GM12878 (cell line): ENCODE results near the gene SNX19. TPM values are rescaled to one million over a fixed set of nuclear protein-coding genes. Genes with fewer than 3 reads are reported as not detected.

Experiments used
- ATAC-seq: fragments of 200-7000 bp; cut with Tn5 transposase; 3 replicates; pipeline ENCODE4 v1.9.1; 2020; ENCODE audit warnings: mild to moderate bottlenecking, moderate library complexity
- BruUV-seq: library from RNA; stranded (reverse); fragments of 400-500 nt; replicated peaks from 2 replicates; lab custom pipeline; 2021; lab: Mats Ljungman, UMichigan
- CTCF ChIA-PET: fragments of 300-600 bp; sonication (Branson Sonifier 250); formaldehyde crosslinking; extraction: SDS; loops from one replicate; lab custom pipeline; 2021; ENCODE audit warnings: inconsistent platforms; lab: Yijun Ruan, JAX
- POLR2A ChIA-PET: fragments of 350-600 bp; formaldehyde crosslinking; extraction: SDS; loops from one replicate; lab custom pipeline; 2021; ENCODE audit warnings: inconsistent platforms; lab: Charles Lee
- RAD21 ChIA-PET: fragments of 300-600 bp; sonication (Branson Sonifier 250); formaldehyde crosslinking; loops from one replicate; lab custom pipeline; 2023; ENCODE audit warnings: antibody characterized with exemption; ENCODE audit not compliant: unreplicated experiment; lab: Charles Lee
- SMC1A ChIA-PET: fragments of 300-600 bp; sonication (Branson Sonifier 250); formaldehyde crosslinking; loops from one replicate; lab custom pipeline; 2023; ENCODE audit not compliant: unreplicated experiment, uncharacterized antibody; lab: Charles Lee
- DNase-seq: peaks from one replicate; pipeline ENCODE4 v3.0.0-alpha.2; 2011; ENCODE audit warnings: low read depth, low spot score
- FAIRE-seq: peaks from 3 replicates; lab custom pipeline; 2011; peaks lifted over from hg19 to GRCh38; lab: Jason Lieb, UNC
- H2AFZ ChIP-seq: 2 replicates; pipeline ENCODE4 v1.6.0; 2011; ENCODE audit warnings: low read depth, low read length, control low read depth; ENCODE audit not compliant: control insufficient read depth
- H3K27ac ChIP-seq: 2 replicates; pipeline ENCODE4 v1.5.1; 2011; ENCODE audit warnings: control low read depth; ENCODE audit not compliant: control insufficient read depth, insufficient read depth
- H3K27me3 ChIP-seq, 2 experiments: replicated peaks in 1 of 2; 2 replicates each; pipeline versions ENCODE4 v1.6.0 to v1.6.1; 2011; ENCODE audit warnings: low read length in 1 of 2; ENCODE audit not compliant: control insufficient read depth in 2 of 2, insufficient read depth in 2 of 2
- H3K36me3 ChIP-seq, 2 experiments: 2 replicates each; pipeline ENCODE4 v1.5.1; 2011; ENCODE audit warnings: low read length in 1 of 2; ENCODE audit not compliant: control insufficient read depth in 2 of 2, insufficient read depth in 2 of 2
- H3K4me1 ChIP-seq: 2 replicates; pipeline ENCODE4 v1.6.1; 2011; ENCODE audit warnings: mild to moderate bottlenecking, low read length, moderate library complexity, mixed read lengths; ENCODE audit not compliant: control insufficient read depth, insufficient read depth
- H3K4me2 ChIP-seq: 2 replicates; pipeline ENCODE4 v1.6.0; 2011; ENCODE audit warnings: control low read depth; ENCODE audit not compliant: control insufficient read depth, insufficient read depth
- H3K4me3 ChIP-seq: fragments of 200-600 bp; sonication (generic); 2 replicates; pipeline ENCODE4 v1.5.1; 2016
- H3K79me2 ChIP-seq: 2 replicates; pipeline ENCODE4 v1.6.0; 2011; ENCODE audit warnings: low read length; ENCODE audit not compliant: control insufficient read depth, insufficient read depth
- H3K9ac ChIP-seq: 2 replicates; pipeline ENCODE4 v1.8.0; 2011; ENCODE audit warnings: low read length, control low read depth, mixed read lengths; ENCODE audit not compliant: control insufficient read depth, insufficient read depth
- H3K9me3 ChIP-seq: replicated peaks from 3 replicates; pipeline ENCODE4 v1.5.1; 2011; ENCODE audit warnings: mild to moderate bottlenecking, low read length; ENCODE audit not compliant: control insufficient read depth, insufficient read depth
- H4K20me1 ChIP-seq: 2 replicates; pipeline ENCODE4 v1.6.0; 2011; ENCODE audit not compliant: control insufficient read depth, insufficient read depth
- CBX3 ChIP-seq: fragments of 200-600 bp; sonication (generic); IDR thresholded peaks from 2 replicates; pipeline ENCODE4 v1.6.1; 2016; ENCODE audit warnings: low read depth, borderline replicate concordance
- CHD2 ChIP-seq: IDR thresholded peaks from 2 replicates; pipeline ENCODE4 v1.6.1; 2011; ENCODE audit warnings: low read depth, low read length, improper control_type of control experiment, borderline replicate concordance
- FOXM1 ChIP-seq: IDR thresholded peaks from 2 replicates; pipeline ENCODE4 v1.6.1; 2012; ENCODE audit warnings: low read depth, mild to moderate bottlenecking, inconsistent platforms, low read length, moderate library complexity
- IKZF2 ChIP-seq, 2 experiments: fragments of 450-650 bp; IDR thresholded peaks; 2 replicates each; pipeline ENCODE4 v1.6.1; 2017; ENCODE audit warnings: mild to moderate bottlenecking in 2 of 2, moderate library complexity in 2 of 2
- LARP7 ChIP-seq: fragments of 450-650 bp; IDR thresholded peaks from 2 replicates; pipeline ENCODE4 v1.6.1; 2017; ENCODE audit warnings: mild to moderate bottlenecking
- NFYB ChIP-seq: IDR thresholded peaks from 2 replicates; pipeline ENCODE4 v1.6.1; 2011; ENCODE audit warnings: low read depth, mild to moderate bottlenecking, low read length, improper control_type of control experiment, moderate library complexity; ENCODE audit not compliant: insufficient read depth
- PAX5 ChIP-seq: IDR thresholded peaks from 2 replicates; pipeline ENCODE4 v1.6.1; 2011; ENCODE audit warnings: low read depth, low read length, borderline replicate concordance
- POLR2A ChIP-seq: IDR thresholded peaks from 2 replicates; pipeline ENCODE4 v1.6.1; 2011; ENCODE audit warnings: low read depth, mild to moderate bottlenecking, low read length
- RCOR1 ChIP-seq: conservative IDR thresholded peaks from 2 replicates; pipeline ENCODE4 v1.6.1; 2012; ENCODE audit warnings: low read depth, low read length, improper control_type of control experiment
- TBL1XR1 ChIP-seq: IDR thresholded peaks from 2 replicates; pipeline ENCODE4 v1.6.1; 2012; ENCODE audit warnings: low read depth, low read length, improper control_type of control experiment
- TCF7 ChIP-seq: IDR thresholded peaks from 2 replicates; pipeline ENCODE4 v1.6.1; 2014; ENCODE audit warnings: antibody characterized with exemption, borderline replicate concordance
- WGBS: methylation state at CpG from one replicate; pipeline ENCODE4 v1.1.6; 2016; ENCODE audit warnings: low lambda C conversion rate; ENCODE audit not compliant: insufficient replicate concordance, insufficient coverage; ENCODE audit errors: missing lambda C conversion rate; 5-methylcytosine and 5-hydroxymethylcytosine counted together
- in situ Hi-C: fragments of 300-500 bp; cut with MboI; formaldehyde crosslinking; loops from 9 replicates; pipeline ENCODE4 v1.14.3; 2018; ENCODE audit warnings: mixed read lengths
- intact Hi-C: fragments of 100-400 bp; cut with micrococcal nuclease; formaldehyde crosslinking; loops from one replicate; pipeline ENCODE4 v1.14.2; 2022; ENCODE audit not compliant: unreplicated experiment
- polyA plus RNA-seq, 11 experiments: library from polyadenylated mRNA; depleted of rRNA in 4 of 11; unstranded in 6 of 11; stranded (reverse) in 5 of 11; fragments of >200 nt; fragmentation: Nextera tagmentation in 4 of 11; fragmentation: Illumina TruSeq in 1 of 11; extraction: Ambion mirVana in 4 of 11; extraction: Trizol in 1 of 11; gene quantifications; 1 replicate in 1 of 11; 2 replicates in 10 of 11; pipeline versions ENCODE4 v1.2.1 to v1.2.3, GENCODE V29; 2011 to 2016; ENCODE audit warnings: inconsistent platforms in 2 of 11, missing spikeins in 2 of 11, low read depth in 1 of 11
- total RNA-seq, 4 experiments: library from RNA; depleted of rRNA in 3 of 4; stranded (reverse); fragments of >200 nt in 3 of 4; fragmentation: Illumina TruSeq in 1 of 4; extraction: Trizol in 1 of 4; gene quantifications; 2 replicates each; pipeline versions ENCODE4 v1.2.1 to v1.2.3, GENCODE V29; 2013 to 2021
- TF ChIP-seq, protein P1 (sequence below): IDR thresholded peaks from 2 replicates; pipeline ENCODE4 v1.6.1; 2012; ENCODE audit warnings: low read depth, low read length, improper control_type of control experiment
- TF ChIP-seq, protein P2 (sequence below): fragments of 450-650 bp; IDR thresholded peaks from 2 replicates; pipeline ENCODE4 v1.6.1; 2016; ENCODE audit warnings: mild to moderate bottlenecking
- TF ChIP-seq, protein P3 (sequence below): fragments of 450-650 bp; IDR thresholded peaks from 2 replicates; pipeline ENCODE4 v1.6.1; 2017; ENCODE audit warnings: mild to moderate bottlenecking
- TF ChIP-seq, protein P4 (sequence below): IDR thresholded peaks from 2 replicates; pipeline ENCODE4 v1.6.1; 2011; ENCODE audit warnings: low read depth, low read length, improper control_type of control experiment, borderline replicate concordance

SNX19 gene
- total and polyA plus RNA-seq, 10 of the 15 experiments (the other 5 are each of a cell fraction or from before 2014, with no cell fraction given): 3.0 to 46.9 (median 30.4) TPM

DNA sequence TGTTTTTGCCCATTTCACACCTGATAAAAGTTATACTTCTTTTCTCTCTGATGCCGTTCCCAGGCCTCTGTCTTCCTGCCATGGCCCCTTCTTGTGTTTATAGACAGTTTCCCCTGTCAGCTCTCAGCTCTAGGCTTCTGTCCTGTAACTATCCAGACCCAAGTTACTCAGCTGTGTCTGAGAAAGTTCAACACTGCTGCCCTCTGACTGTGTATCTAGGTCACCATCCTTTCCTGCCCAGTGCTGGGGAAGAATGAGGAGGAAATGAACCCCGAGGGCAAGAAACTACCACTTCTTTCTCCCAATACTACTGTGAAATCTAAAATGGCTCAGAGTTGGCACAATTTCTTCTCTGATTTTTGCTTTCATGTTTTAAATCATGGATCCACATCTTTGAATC is 29.6 kb downstream of the SNX19 start (continued):
- TF ChIP-seq NFYB (no peak), CBX3 (no peak), RCOR1 (no peak)

DNA sequence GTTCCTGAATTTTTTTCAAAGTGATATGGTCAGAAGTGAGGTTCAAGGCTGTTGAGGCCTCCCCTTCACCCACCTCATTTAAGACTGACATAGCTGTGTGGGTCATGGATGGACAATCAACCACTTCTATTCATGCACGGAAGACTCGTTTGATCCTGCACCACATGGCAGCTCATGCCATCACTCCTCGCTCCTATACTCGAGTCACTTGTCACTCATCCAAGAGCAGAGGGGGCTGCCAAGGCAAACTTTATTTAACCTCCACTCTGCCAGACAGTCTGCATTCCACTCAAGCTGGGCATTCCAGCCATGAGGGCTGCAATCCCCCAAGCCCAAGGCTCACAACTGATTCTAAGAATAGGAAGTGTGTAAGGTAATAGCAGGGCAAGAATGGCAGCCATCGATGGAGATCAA is 34.1 kb downstream of the SNX19 start:
- ChIA-PET POLR2A (no interaction called here), SMC1A (interaction anchor here (0.5 to 1.0 kb wide), 2 partner anchors 13 to 487 kb away, joined by 3 read pairs; no protein-coding TSS in a partner anchor), CTCF (interaction anchor here (0.8 to 4.8 kb wide), 4 partner anchors 12 to 447 kb away, joined by 3 to 19 read pairs (median 5); no protein-coding TSS in a partner anchor), RAD21 (no interaction called here)
- H3K4me1 ChIP-seq: no peaks in the 10 kb centered on the region
- WGBS: 40% methylated on average over 5 of the region's 5 CpGs
- FAIRE-seq: no peak
- peak; percentile 28; the same call in 1 of the 3 replicates for ATAC-seq
- BruUV-seq: no TSS peak
- no peaks in the 10 kb centered on the region for H3K27me3 ChIP-seq
- no peak overlapping the region for H3K4me2 ChIP-seq
- H3K9me3 ChIP-seq: no peaks in the 10 kb centered on the region
- H3K9ac ChIP-seq: no peak overlapping the region
- no peak overlapping the region for H3K4me3 ChIP-seq
- peaks cover 4 to 24% of the 10 kb centered on the region in 2 experiments for H3K36me3 ChIP-seq
- H3K79me2 ChIP-seq: no peaks in the 10 kb centered on the region
- peak overlapping the region; percentile 8; the same call in 1 of the 2 replicates for H3K27ac ChIP-seq
- intact Hi-C loops: no loop called here
- in situ Hi-C loops: no loop called here
- DNase-seq: no peak
- H4K20me1 ChIP-seq: no peaks in the 10 kb centered on the region
- H2AFZ ChIP-seq: no peak overlapping the region
- TF ChIP-seq LARP7 (no peak), PAX5 (0 out of 2 replicates have a peak, but pooled peaks have one; percentile 37), IKZF2 (IDR thresholded peaks at IDR 0.05) (no peak), TCF7 (peak; percentile 75; the same call in 1 of the 2 replicates), TBL1XR1 (no peak), FOXM1 (no peak), POLR2A (no peak), CHD2 (no peak)
- TF ChIP-seq, protein P1, sequence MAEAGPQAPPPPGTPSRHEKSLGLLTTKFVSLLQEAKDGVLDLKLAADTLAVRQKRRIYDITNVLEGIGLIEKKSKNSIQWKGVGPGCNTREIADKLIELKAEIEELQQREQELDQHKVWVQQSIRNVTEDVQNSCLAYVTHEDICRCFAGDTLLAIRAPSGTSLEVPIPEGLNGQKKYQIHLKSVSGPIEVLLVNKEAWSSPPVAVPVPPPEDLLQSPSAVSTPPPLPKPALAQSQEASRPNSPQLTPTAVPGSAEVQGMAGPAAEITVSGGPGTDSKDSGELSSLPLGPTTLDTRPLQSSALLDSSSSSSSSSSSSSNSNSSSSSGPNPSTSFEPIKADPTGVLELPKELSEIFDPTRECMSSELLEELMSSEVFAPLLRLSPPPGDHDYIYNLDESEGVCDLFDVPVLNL: no peak
- TF ChIP-seq, protein P2, sequence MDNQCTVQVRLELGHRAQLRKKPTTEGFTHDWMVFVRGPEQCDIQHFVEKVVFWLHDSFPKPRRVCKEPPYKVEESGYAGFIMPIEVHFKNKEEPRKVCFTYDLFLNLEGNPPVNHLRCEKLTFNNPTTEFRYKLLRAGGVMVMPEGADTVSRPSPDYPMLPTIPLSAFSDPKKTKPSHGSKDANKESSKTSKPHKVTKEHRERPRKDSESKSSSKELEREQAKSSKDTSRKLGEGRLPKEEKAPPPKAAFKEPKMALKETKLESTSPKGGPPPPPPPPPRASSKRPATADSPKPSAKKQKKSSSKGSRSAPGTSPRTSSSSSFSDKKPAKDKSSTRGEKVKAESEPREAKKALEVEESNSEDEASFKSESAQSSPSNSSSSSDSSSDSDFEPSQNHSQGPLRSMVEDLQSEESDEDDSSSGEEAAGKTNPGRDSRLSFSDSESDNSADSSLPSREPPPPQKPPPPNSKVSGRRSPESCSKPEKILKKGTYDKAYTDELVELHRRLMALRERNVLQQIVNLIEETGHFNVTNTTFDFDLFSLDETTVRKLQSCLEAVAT: no peak
- TF ChIP-seq, protein P3, sequence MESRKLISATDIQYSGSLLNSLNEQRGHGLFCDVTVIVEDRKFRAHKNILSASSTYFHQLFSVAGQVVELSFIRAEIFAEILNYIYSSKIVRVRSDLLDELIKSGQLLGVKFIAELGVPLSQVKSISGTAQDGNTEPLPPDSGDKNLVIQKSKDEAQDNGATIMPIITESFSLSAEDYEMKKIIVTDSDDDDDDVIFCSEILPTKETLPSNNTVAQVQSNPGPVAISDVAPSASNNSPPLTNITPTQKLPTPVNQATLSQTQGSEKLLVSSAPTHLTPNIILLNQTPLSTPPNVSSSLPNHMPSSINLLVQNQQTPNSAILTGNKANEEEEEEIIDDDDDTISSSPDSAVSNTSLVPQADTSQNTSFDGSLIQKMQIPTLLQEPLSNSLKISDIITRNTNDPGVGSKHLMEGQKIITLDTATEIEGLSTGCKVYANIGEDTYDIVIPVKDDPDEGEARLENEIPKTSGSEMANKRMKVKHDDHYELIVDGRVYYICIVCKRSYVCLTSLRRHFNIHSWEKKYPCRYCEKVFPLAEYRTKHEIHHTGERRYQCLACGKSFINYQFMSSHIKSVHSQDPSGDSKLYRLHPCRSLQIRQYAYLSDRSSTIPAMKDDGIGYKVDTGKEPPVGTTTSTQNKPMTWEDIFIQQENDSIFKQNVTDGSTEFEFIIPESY: no peak
- TF ChIP-seq, protein P4, sequence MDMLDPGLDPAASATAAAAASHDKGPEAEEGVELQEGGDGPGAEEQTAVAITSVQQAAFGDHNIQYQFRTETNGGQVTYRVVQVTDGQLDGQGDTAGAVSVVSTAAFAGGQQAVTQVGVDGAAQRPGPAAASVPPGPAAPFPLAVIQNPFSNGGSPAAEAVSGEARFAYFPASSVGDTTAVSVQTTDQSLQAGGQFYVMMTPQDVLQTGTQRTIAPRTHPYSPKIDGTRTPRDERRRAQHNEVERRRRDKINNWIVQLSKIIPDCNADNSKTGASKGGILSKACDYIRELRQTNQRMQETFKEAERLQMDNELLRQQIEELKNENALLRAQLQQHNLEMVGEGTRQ: no peak
